GM20431 (cell line): ENCODE data around the gene METTL2A.
"Not testable (repeated sequence)": the region's sequence is repeated elsewhere in the genome, so short reads cannot be mapped to it uniquely, and the experiment has no call there.

Experiments
- in situ Hi-C: fragments of 300-500 bp; cut with MseI, MboI; formaldehyde crosslinking; loops from one replicate; pipeline ENCODE4 v1.15.0; 2020; ENCODE audit warnings: low sequenced_read_pairs; ENCODE audit not compliant: unreplicated experiment

Gene METTL2A

GRCh38 chr17:62470666-62471379 is 47.1 kb downstream of the METTL2A start:
- in situ Hi-C loops, result not testable (repeated sequence)

- in situ Hi-C loops, result not testable (repeated sequence)
Observed at GRCh38 chr17:62471380-62471880, 47.7 kb downstream of the METTL2A start.

- in situ Hi-C loops, result not testable (repeated sequence)
Observed at GRCh38 chr17:62473030-62473982, 49.6 kb downstream of the METTL2A start.

GRCh38 chr17:62477111-62477510 is 53.4 kb downstream of the METTL2A start:
- in situ Hi-C loops, result not testable (repeated sequence)

- in situ Hi-C loops, result not testable (repeated sequence)
Observed at GRCh38 chr17:62477718-62478408, 54.2 kb downstream of the METTL2A start.

- in situ Hi-C loops, result no loop called here
Observed at GRCh38 chr17:62478424-62478879, 54.8 kb downstream of the METTL2A start, which contains the start of gene TLK2. Gene TLK2 (plus strand): TSS chr17:62478825. CDS start chr17:62481126, 2,301 bp downstream.

- in situ Hi-C loops, result not testable (repeated sequence)
Observed at GRCh38 chr17:62478880-62479638, 55.4 kb downstream of the METTL2A start.

- in situ Hi-C loops, result not testable (repeated sequence)
Observed at GRCh38 chr17:62479639-62480258, 56.1 kb downstream of the METTL2A start.

GRCh38 chr17:62482553-62482952 is 58.9 kb downstream of the METTL2A start:
- in situ Hi-C loops, result not testable (repeated sequence)

GRCh38 chr17:62490990-62491389 is 67.3 kb downstream of the METTL2A start:
- in situ Hi-C loops, result not testable (repeated sequence)

- in situ Hi-C loops, result not testable (repeated sequence)
Observed at GRCh38 chr17:62493049-62493655, 69.5 kb downstream of the METTL2A start.

GRCh38 chr17:62494073-62494472 is 70.4 kb downstream of the METTL2A start:
- in situ Hi-C loops, result not testable (repeated sequence)

- in situ Hi-C loops, result not testable (repeated sequence)
Observed at GRCh38 chr17:62496344-62496743, 72.6 kb downstream of the METTL2A start.

GRCh38 chr17:62498796-62499195 is 75.1 kb downstream of the METTL2A start:
- in situ Hi-C loops, result not testable (repeated sequence)
